ENCODE results near the gene SMAD2.

GRCh38 chr18:47799376-47799775 lies 131.1 kb downstream of the SMAD2 start:
- TF ChIP-seq, protein P1, sequence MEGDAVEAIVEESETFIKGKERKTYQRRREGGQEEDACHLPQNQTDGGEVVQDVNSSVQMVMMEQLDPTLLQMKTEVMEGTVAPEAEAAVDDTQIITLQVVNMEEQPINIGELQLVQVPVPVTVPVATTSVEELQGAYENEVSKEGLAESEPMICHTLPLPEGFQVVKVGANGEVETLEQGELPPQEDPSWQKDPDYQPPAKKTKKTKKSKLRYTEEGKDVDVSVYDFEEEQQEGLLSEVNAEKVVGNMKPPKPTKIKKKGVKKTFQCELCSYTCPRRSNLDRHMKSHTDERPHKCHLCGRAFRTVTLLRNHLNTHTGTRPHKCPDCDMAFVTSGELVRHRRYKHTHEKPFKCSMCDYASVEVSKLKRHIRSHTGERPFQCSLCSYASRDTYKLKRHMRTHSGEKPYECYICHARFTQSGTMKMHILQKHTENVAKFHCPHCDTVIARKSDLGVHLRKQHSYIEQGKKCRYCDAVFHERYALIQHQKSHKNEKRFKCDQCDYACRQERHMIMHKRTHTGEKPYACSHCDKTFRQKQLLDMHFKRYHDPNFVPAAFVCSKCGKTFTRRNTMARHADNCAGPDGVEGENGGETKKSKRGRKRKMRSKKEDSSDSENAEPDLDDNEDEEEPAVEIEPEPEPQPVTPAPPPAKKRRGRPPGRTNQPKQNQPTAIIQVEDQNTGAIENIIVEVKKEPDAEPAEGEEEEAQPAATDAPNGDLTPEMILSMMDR (IDR thresholded peaks at IDR 0.05; ENCODE audit: low read length): no peak
- TF ChIP-seq EZH2 (IDR thresholded peaks at IDR 0.05; ENCODE audit: borderline replicate concordance, low read length): no peak
